Measurements from ENCODE around the gene PLEKHA7.

The PLEKHA7 gene

DNA sequence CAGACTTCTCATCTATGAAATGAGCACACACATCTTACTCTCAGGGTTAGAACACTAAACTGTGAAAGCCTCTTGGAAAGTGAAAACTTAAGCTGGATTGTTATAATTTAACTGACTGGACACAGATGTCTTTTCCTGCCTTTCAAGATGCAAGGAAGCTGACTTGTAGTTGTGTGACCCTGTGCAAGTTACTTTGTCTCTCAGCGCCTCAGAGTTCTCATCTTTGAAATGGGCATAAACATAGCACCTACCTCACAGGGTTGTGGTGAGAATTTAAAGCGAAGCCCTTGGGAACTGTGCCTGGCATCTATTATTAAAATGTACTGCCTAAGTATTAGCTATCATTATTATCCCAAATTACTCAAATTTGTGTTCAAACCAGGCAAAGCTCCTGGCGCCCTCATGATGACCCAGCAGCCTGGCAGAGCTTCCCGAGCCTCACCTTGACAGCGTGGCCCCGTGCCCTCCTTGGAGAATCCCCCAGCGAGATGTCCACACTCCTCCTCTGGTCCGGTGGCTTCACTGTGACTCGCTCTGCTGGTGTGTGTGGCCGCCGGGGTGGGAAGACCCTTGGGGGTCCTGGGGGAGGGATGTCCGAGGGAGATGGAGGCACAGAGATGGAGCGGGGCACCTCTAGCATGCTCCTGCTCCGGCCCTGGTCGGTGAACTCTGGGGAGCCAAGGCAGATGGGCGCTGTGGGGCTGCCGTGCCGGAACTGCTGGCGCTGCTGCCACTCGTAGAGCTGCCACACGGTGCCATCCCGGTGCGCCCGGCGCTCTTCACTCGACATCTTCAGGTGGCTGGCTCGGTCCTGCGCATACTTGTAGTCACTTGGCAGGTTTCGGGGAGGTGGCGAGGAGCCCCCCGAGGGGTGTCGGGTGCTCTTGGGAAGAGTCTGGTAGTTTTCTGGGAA is 197.6 kb downstream of the PLEKHA7 start:
- no peak overlapping the region for H3K4me2 ChIP-seq (ENCODE audit: low read length)
- H3K27me3 ChIP-seq (ENCODE audit: control insufficient read depth, low read length): peaks cover 4% of the 10 kb centered on the region
- H3K9me3 ChIP-seq (ENCODE audit: control insufficient read depth, insufficient read depth, low read length): no peaks in the 10 kb centered on the region
- no peaks in the 10 kb centered on the region for H3K36me3 ChIP-seq (ENCODE audit: control insufficient read depth, low read length)
- H3K27ac ChIP-seq (ENCODE audit: low read depth, low read length): no peak overlapping the region
- H4K20me1 ChIP-seq (ENCODE audit: control insufficient read depth, insufficient read depth, low read depth, low read length): no peaks in the 10 kb centered on the region
- TF ChIP-seq, protein P1, sequence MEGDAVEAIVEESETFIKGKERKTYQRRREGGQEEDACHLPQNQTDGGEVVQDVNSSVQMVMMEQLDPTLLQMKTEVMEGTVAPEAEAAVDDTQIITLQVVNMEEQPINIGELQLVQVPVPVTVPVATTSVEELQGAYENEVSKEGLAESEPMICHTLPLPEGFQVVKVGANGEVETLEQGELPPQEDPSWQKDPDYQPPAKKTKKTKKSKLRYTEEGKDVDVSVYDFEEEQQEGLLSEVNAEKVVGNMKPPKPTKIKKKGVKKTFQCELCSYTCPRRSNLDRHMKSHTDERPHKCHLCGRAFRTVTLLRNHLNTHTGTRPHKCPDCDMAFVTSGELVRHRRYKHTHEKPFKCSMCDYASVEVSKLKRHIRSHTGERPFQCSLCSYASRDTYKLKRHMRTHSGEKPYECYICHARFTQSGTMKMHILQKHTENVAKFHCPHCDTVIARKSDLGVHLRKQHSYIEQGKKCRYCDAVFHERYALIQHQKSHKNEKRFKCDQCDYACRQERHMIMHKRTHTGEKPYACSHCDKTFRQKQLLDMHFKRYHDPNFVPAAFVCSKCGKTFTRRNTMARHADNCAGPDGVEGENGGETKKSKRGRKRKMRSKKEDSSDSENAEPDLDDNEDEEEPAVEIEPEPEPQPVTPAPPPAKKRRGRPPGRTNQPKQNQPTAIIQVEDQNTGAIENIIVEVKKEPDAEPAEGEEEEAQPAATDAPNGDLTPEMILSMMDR (IDR thresholded peaks at IDR 0.05; ENCODE audit: low read depth, low read length, poor library complexity, severe bottlenecking): no peak
- TF ChIP-seq EZH2phosphoT487 (IDR thresholded peaks at IDR 0.05; ENCODE audit: borderline replicate concordance, low read length): no peak
- H3K4me1 ChIP-seq (ENCODE audit: control insufficient read depth, low read length): no peaks in the 10 kb centered on the region
- H3K79me2 ChIP-seq (ENCODE audit: control insufficient read depth, low read length): no peaks in the 10 kb centered on the region
- no peaks in the 10 kb centered on the region for H3K9me2 ChIP-seq (replicated peaks; ENCODE audit: control insufficient read depth, low read length)
- no peak overlapping the region for H3K4me3 ChIP-seq (ENCODE audit: low read length)
- H3F3A ChIP-seq (ENCODE audit: control insufficient read depth, insufficient read depth): no peaks in the 10 kb centered on the region

DNA sequence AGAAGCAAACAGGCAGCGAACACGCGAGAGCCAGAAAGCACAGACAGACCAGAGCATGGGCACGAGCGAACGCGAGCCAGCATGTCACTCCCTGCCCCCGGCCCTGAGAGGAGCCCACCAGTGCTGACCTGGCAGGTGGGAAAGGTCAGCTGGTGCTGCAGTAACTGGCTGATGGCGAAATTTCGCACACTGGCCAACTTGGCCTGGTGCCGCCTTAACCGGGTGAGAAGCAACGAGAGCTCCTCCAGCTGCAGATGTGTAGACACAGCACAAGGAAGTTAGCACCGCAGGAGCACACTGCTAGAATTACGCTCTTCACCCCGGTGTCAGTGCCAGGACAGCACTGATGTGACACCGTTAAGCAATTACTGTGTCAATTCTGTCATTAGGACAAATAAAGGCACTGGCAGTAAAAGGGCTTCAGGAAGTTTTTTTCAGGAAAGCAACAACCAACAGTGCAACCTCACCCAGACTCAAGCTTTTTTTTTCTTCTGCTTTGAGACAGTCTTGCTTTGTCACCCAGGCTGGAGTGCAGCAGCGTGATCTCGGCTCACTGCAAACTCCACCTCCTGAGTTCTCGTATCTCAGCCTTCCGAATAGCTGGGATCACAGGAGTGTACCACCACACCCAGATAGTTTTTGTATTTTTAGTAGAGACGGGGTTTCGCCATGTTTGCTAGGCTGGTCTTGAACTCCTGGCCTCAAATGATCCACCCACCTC is 199.0 kb downstream of the PLEKHA7 start:
- H3K79me2 ChIP-seq (ENCODE audit: control insufficient read depth, low read length): no peaks in the 10 kb centered on the region
- no peaks in the 10 kb centered on the region for H4K20me1 ChIP-seq (ENCODE audit: control insufficient read depth, insufficient read depth, low read depth, low read length)
- H3K36me3 ChIP-seq (ENCODE audit: control insufficient read depth, low read length): no peaks in the 10 kb centered on the region
- no peaks in the 10 kb centered on the region for H3F3A ChIP-seq (ENCODE audit: control insufficient read depth, insufficient read depth)
- H3K4me3 ChIP-seq (ENCODE audit: low read length): no peak overlapping the region
- no peak for TF ChIP-seq EZH2phosphoT487 (IDR thresholded peaks at IDR 0.05; ENCODE audit: borderline replicate concordance, low read length)
- TF ChIP-seq, protein P1 (IDR thresholded peaks at IDR 0.05; ENCODE audit: low read depth, low read length, poor library complexity, severe bottlenecking): no peak
- H3K4me2 ChIP-seq (ENCODE audit: low read length): no peak overlapping the region
- H3K9me2 ChIP-seq (replicated peaks; ENCODE audit: control insufficient read depth, low read length): no peaks in the 10 kb centered on the region
- H3K9me3 ChIP-seq (ENCODE audit: control insufficient read depth, insufficient read depth, low read length): no peaks in the 10 kb centered on the region
- no peak overlapping the region for H3K27ac ChIP-seq (ENCODE audit: low read depth, low read length)
- H3K4me1 ChIP-seq (ENCODE audit: control insufficient read depth, low read length): no peaks in the 10 kb centered on the region
- H3K27me3 ChIP-seq (ENCODE audit: control insufficient read depth, low read length): no peaks in the 10 kb centered on the region; the same call in none of the 2 replicates

DNA sequence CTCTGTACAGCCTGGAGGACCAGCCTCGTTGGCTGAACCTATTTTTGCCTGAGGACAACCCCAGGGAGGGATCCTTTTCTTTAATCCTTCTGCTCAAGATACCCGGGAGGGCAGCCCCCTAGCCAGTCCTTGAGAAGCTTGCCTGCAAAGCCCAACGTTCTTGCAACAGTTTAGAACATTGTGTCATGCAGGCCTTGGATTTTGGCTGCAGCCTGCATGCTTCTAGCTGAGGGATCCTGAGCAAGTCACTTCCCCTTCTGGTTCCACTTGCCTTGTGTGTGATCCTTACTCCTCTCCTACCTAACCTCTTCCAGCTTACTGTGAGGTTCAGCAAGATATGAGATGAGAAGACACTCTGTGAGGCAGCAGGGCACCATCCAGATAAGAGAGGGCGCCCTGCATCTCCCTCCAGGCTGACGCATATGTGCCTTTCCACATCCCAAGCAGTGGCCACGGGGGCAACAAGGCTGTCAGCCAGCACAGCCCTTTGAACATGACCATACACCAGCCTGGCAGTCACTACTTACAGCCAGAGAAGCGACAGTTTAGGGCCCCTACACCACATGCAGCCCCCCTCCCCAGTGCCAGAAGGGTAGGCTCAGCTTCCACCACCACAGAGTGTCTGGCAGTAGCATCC is 199.7 kb downstream of the PLEKHA7 start:
- no peaks in the 10 kb centered on the region for H4K20me1 ChIP-seq (ENCODE audit: control insufficient read depth, insufficient read depth, low read depth, low read length)
- H3K4me2 ChIP-seq (ENCODE audit: low read length): no peak overlapping the region
- no peaks in the 10 kb centered on the region for H3K36me3 ChIP-seq (ENCODE audit: control insufficient read depth, low read length)
- H3K27me3 ChIP-seq (ENCODE audit: control insufficient read depth, low read length): no peaks in the 10 kb centered on the region; the same call in 1 of the 2 replicates
- no peak overlapping the region for H3K4me3 ChIP-seq (ENCODE audit: low read length)
- no peaks in the 10 kb centered on the region for H3F3A ChIP-seq (ENCODE audit: control insufficient read depth, insufficient read depth)
- no peaks in the 10 kb centered on the region for H3K4me1 ChIP-seq (ENCODE audit: control insufficient read depth, low read length)
- H3K9me3 ChIP-seq (ENCODE audit: control insufficient read depth, insufficient read depth, low read length): no peaks in the 10 kb centered on the region
- H3K9me2 ChIP-seq (replicated peaks; ENCODE audit: control insufficient read depth, low read length): no peaks in the 10 kb centered on the region
- TF ChIP-seq, protein P1 (IDR thresholded peaks at IDR 0.05; ENCODE audit: low read depth, low read length, poor library complexity, severe bottlenecking): no peak
- no peak for TF ChIP-seq EZH2phosphoT487 (IDR thresholded peaks at IDR 0.05; ENCODE audit: borderline replicate concordance, low read length)
- H3K79me2 ChIP-seq (ENCODE audit: control insufficient read depth, low read length): no peaks in the 10 kb centered on the region
- no peak overlapping the region for H3K27ac ChIP-seq (ENCODE audit: low read depth, low read length)

All from DOHH2 (cell line).